ENCODE measurements around the gene NLGN4Y. TPM values are rescaled to one million over a fixed set of nuclear protein-coding genes. Genes with fewer than 3 reads are reported as not detected.

The NLGN4Y gene
- total and polyA plus RNA-seq, 2 of the 4 experiments (the other 2 are of a cell fraction): not detected

GRCh38 chrY:14523491-14524271 lies 648 bp upstream of the NLGN4Y start:
- H3K4me3 ChIP-seq (ENCODE audit: insufficient read depth, low read depth, low read length): no peak overlapping the region
- no peak overlapping the region for H3K56ac ChIP-seq (ENCODE audit: extremely low read depth, insufficient read depth, low read length)
- dilution Hi-C loops (cut with HindIII; ENCODE audit: low sequenced_read_pairs, unreplicated experiment): no loop called here
- H3K23ac ChIP-seq (ENCODE audit: low read depth, low read length): no peak overlapping the region
- no peak overlapping the region for H4K8ac ChIP-seq (ENCODE audit: low read depth in 2 of 2, low read length in 2 of 2)
- H2BK120ac ChIP-seq (ENCODE audit: low read depth, low read length): no peak overlapping the region
- no TSS peak for BruUV-seq (replicated peaks)
- H2BK20ac ChIP-seq (ENCODE audit: low read depth, low read length): no peak overlapping the region
- no peak overlapping the region for H2AK5ac ChIP-seq (ENCODE audit: low read depth, low read length)
- intact Hi-C loops (cut with micrococcal nuclease): no loop called here
- in situ Hi-C loops (cut with MboI; ENCODE audit: low sequenced_read_pairs): no loop called here
- ChIA-PET CTCF (no interaction called here), POLR2A (ENCODE audit: unreplicated experiment) (no interaction called here)
- WGBS, 2 experiments (ENCODE audit: extremely low coverage in 2 of 2, insufficient read length in 1 of 2): no CpG with 5 or more reads among the region's 31 CpGs
- no peak for DNase-seq
- TF ChIP-seq CHD1 (IDR thresholded peaks at IDR 0.05; ENCODE audit: low read depth, low read length) (no peak), MAFK (IDR thresholded peaks at IDR 0.05; ENCODE audit: low read depth, low read length) (no peak), FOS (IDR thresholded peaks at IDR 0.05; ENCODE audit: low read depth, low read length) (no peak), NFE2L2 (IDR thresholded peaks at IDR 0.05; ENCODE audit: low read depth, low read length) (no peak), RFX5 (IDR thresholded peaks at IDR 0.05; ENCODE audit: low read depth, low read length) (no peak), USF2 (IDR thresholded peaks at IDR 0.05; ENCODE audit: low read depth, low read length) (no peak), POLR2A (IDR thresholded peaks at IDR 0.05; ENCODE audit: low read depth, low read length) (no peak), RAD21 (IDR thresholded peaks at IDR 0.05; ENCODE audit: low read length) (no peak), MXI1 (IDR thresholded peaks at IDR 0.05; ENCODE audit: borderline replicate concordance, low read depth, low read length) (no peak), BHLHE40 (IDR thresholded peaks at IDR 0.05; ENCODE audit: low read depth, low read length) (no peak), CEBPB (IDR thresholded peaks at IDR 0.05; ENCODE audit: low read depth, low read length) (no peak), RCOR1 (IDR thresholded peaks at IDR 0.05; ENCODE audit: insufficient replicate concordance, low read length) (no peak), SMC3 (IDR thresholded peaks at IDR 0.05; ENCODE audit: low read depth, low read length) (no peak), CTCF (conservative IDR thresholded peaks at IDR 0.05; ENCODE audit: low read depth, low read length) (no peak)
- H4K91ac ChIP-seq (ENCODE audit: insufficient read depth, low read depth, low read length): no peak overlapping the region
- H4K5ac ChIP-seq (ENCODE audit: low read depth, low read length): no peak overlapping the region
- no peak for ATAC-seq (ENCODE audit: low read depth)
- H3K14ac ChIP-seq (replicated peaks; ENCODE audit: low read depth, low read length): no peak overlapping the region
- H3K27ac ChIP-seq (ENCODE audit: insufficient read depth, low read length): no peak overlapping the region
- H3K79me1 ChIP-seq (ENCODE audit: low read depth in 1 of 2, low read length in 2 of 2): no peaks in the 10 kb centered on the region
- no peaks in the 10 kb centered on the region for H3K9me1 ChIP-seq (ENCODE audit: insufficient read depth, low read length)
- no peaks in the 10 kb centered on the region for H4K20me1 ChIP-seq (ENCODE audit: insufficient read depth, low read length)
- H3K18ac ChIP-seq (ENCODE audit: low read depth, low read length): no peak overlapping the region
- no peaks in the 10 kb centered on the region for H3K4me1 ChIP-seq (ENCODE audit: control insufficient read depth, insufficient read depth, low read length)
- no peak overlapping the region for H2AFZ ChIP-seq (replicated peaks; ENCODE audit: low read length, poor library complexity)
- H3K9me3 ChIP-seq (ENCODE audit: control insufficient read depth, insufficient read depth, low read length): no peaks in the 10 kb centered on the region
- H3K9ac ChIP-seq (ENCODE audit: low read depth, low read length): no peak overlapping the region
- H3K4me2 ChIP-seq (ENCODE audit: low read depth, low read length): no peak overlapping the region
- H2BK15ac ChIP-seq (ENCODE audit: low read depth, low read length): no peak overlapping the region
- no peak overlapping the region for H2BK5ac ChIP-seq (ENCODE audit: low read depth, low read length, poor library complexity, severe bottlenecking)
- H3K27me3 ChIP-seq (ENCODE audit: control insufficient read depth, insufficient read depth, low read length): no peaks in the 10 kb centered on the region
- no peak overlapping the region for H3K4ac ChIP-seq (ENCODE audit: low read depth, low read length)
- no peak overlapping the region for H2AK9ac ChIP-seq (replicated peaks; ENCODE audit: low read depth, low read length, poor library complexity)
- H3K36me3 ChIP-seq (ENCODE audit: control insufficient read depth, insufficient read depth, low read length): no peaks in the 10 kb centered on the region

All from IMR-90 (cell line).